ENCODE measurements around the gene NAGS.

- TF ChIP-seq POLR2A (IDR thresholded peaks at IDR 0.05) (no peak), CTCF (IDR thresholded peaks at IDR 0.05) (no peak)
These were observed 19.3 kb downstream of the NAGS start for GRCh38 chr17:44023545-44024270.
